ENCODE results near the gene RCE1. TPM values are rescaled to one million over a fixed set of nuclear protein-coding genes. Genes with fewer than 3 reads are reported as not detected.
A peak's percentile ranks its signal among the peaks of the same experiment; 100 is the strongest.

The RCE1 gene
- total RNA-seq, 1 experiment from 2014 or later: 27.2 TPM

GRCh38 chr11:66868726-66869566 is 25.7 kb downstream of the RCE1 start:
- DNase-seq (ENCODE audit: low spot score): peak; percentile 46

- DNase-seq (ENCODE audit: low spot score): no peak
Measured at GRCh38 chr11:66869567-66869870, 26.3 kb downstream of the RCE1 start.

- DNase-seq (ENCODE audit: low spot score): no peak
Measured at GRCh38 chr11:66870131-66870530, 26.9 kb downstream of the RCE1 start.

- no peak for DNase-seq (ENCODE audit: low spot score)
Measured at GRCh38 chr11:66870616-66871520, 27.6 kb downstream of the RCE1 start.

GRCh38 chr11:66871521-66871901 is 28.3 kb downstream of the RCE1 start:
- DNase-seq (ENCODE audit: low spot score): no peak

- DNase-seq (ENCODE audit: low spot score): no peak
Measured at GRCh38 chr11:66874232-66874631, 31.0 kb downstream of the RCE1 start.

- DNase-seq (ENCODE audit: low spot score): no peak
Measured at GRCh38 chr11:66875378-66875777, 32.1 kb downstream of the RCE1 start.

- no peak for DNase-seq (ENCODE audit: low spot score)
Measured at GRCh38 chr11:66877588-66878385, 34.5 kb downstream of the RCE1 start.

- DNase-seq (ENCODE audit: low spot score): no peak
Measured at GRCh38 chr11:66878474-66878873, 35.2 kb downstream of the RCE1 start.

GRCh38 chr11:66879000-66879399 is 35.8 kb downstream of the RCE1 start:
- DNase-seq (ENCODE audit: low spot score): no peak

- DNase-seq (ENCODE audit: low spot score): no peak
Measured at GRCh38 chr11:66879583-66879982, 36.3 kb downstream of the RCE1 start.

- no peak for DNase-seq (ENCODE audit: low spot score)
Measured at GRCh38 chr11:66879999-66880398, 36.8 kb downstream of the RCE1 start.

GRCh38 chr11:66880496-66881450 is 37.5 kb downstream of the RCE1 start:
- DNase-seq (ENCODE audit: low spot score): no peak

GRCh38 chr11:66881451-66881835 is 38.2 kb downstream of the RCE1 start:
- DNase-seq (ENCODE audit: low spot score): no peak

- DNase-seq (ENCODE audit: low spot score): no peak
Measured at GRCh38 chr11:66881927-66882452, 38.7 kb downstream of the RCE1 start.

GRCh38 chr11:66882561-66883015 is 39.3 kb downstream of the RCE1 start:
- no peak for DNase-seq (ENCODE audit: low spot score)

- peak; percentile 82 for DNase-seq (ENCODE audit: low spot score)
Measured at GRCh38 chr11:66883016-66883965, 40.0 kb downstream of the RCE1 start.

GRCh38 chr11:66884443-66884842 is 41.2 kb downstream of the RCE1 start:
- no peak for DNase-seq (ENCODE audit: low spot score)

GRCh38 chr11:66885469-66885868 is 42.2 kb downstream of the RCE1 start:
- DNase-seq (ENCODE audit: low spot score): no peak
